ENCODE results near the gene TFCP2. TPM values are rescaled to one million over a fixed set of nuclear protein-coding genes. Genes with fewer than 3 reads are reported as not detected.

The TFCP2 gene
- total and polyA plus RNA-seq, 4 experiments from 2014 or later: 6.0 to 40.0 (median 25.9) TPM

DNA sequence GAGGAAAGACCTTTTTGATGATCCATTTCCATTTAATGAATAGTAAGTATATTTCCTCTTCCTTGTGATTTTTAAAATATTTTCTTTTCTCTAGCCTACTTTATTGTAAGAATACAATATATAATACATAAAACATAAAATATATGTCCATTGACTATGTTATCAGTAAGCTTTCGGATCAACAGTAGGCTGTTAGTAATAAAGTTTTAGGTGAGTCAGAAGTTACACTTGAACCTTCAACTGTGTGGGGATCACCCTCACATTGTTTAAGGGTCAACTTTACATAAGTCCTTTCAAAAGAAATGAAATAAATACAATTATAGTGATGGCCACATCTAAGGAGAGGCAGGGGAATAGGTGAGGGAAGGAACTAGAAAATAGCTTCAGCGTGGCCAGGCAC, 5.0 kb upstream of the TFCP2 start:
- H3K4me3 Mint-ChIP-seq: peak overlapping the region in 1 of 8 donors; percentile 42
- no peak overlapping the region for H3K27ac Mint-ChIP-seq
- peaks cover 4% of the 10 kb centered on the region for H3K4me1 ChIP-seq (ENCODE audit: insufficient read depth, low read length)
- peaks cover 2 to 9% (median 3%) of the 10 kb centered on the region in 4 donors for H3K4me1 Mint-ChIP-seq
- H3K36me3 Mint-ChIP-seq: no peaks in the 10 kb centered on the region
- intact Hi-C loops (cut with micrococcal nuclease): no loop called here
- H3K9me3 ChIP-seq (ENCODE audit: control insufficient read depth in 1 of 2, low read length in 2 of 2): no peaks in the 10 kb centered on the region
- no peaks in the 10 kb centered on the region for H3K9me3 Mint-ChIP-seq
- H3K4me3 ChIP-seq (ENCODE audit: low read length in 2 of 2): no peak overlapping the region
- H3K36me3 ChIP-seq (ENCODE audit: insufficient read depth, low read length): no peaks in the 10 kb centered on the region
- no peak for DNase-seq
- ChIA-PET POLR2A (ENCODE audit: partially characterized antibody) (no interaction called here), CTCF (ENCODE audit: partially characterized antibody) (no interaction called here)
- no peak overlapping the region for H3K27ac ChIP-seq (ENCODE audit: low read depth, low read length)
- no peaks in the 10 kb centered on the region for H3K27me3 ChIP-seq (ENCODE audit: insufficient read depth, low read length)
- H3K27me3 Mint-ChIP-seq: no peaks in the 10 kb centered on the region

DNA sequence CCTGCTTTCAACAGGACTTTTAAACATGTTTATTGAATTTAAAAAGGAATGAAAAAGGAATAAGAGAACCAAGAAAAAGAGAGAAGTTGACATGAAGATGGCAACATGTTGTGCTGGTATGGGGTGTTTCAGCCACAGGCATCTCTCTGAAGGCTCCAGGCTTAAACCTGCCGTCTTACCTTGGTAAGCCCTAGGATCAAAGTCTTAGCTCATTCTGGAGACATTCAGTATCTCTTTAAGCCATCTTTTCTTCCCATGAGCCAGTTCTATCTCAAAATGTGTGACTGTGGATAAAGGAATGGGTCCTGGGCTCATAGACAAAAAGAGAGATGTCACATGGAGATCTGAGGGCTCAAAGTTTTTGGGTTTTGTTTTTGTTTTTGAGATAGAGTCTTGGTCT, 1.6 kb upstream of the TFCP2 start:
- ChIA-PET CTCF (ENCODE audit: partially characterized antibody) (interaction anchor here (1.1 kb wide), 1 partner anchor 100 kb away, joined by 3 read pairs; no protein-coding TSS in a partner anchor), POLR2A (ENCODE audit: partially characterized antibody) (interaction anchor here (0.7 to 1.8 kb wide), 3 partner anchors 43 to 64 kb away, joined by 3 to 6 read pairs (median 5); partner anchors contain the start of genes DAZAP2 and POU6F1)
- no peaks in the 10 kb centered on the region for H3K9me3 ChIP-seq (ENCODE audit: control insufficient read depth in 1 of 2, low read length in 2 of 2)
- Mint-ChIP-seq H3K36me3 (no peaks in the 10 kb centered on the region), H3K4me3 (peak overlapping the region; percentile 6 to 92 (median 40)), H3K27ac (peak overlapping the region in 1 of 7 donors; percentile 96), H3K27me3 (no peaks in the 10 kb centered on the region), H3K4me1 (peaks cover 9 to 18% (median 10%) of the 10 kb centered on the region in 4 donors), H3K9me3 (no peaks in the 10 kb centered on the region)
- no peak overlapping the region for H3K4me3 ChIP-seq (ENCODE audit: low read length in 2 of 2)
- no peaks in the 10 kb centered on the region for H3K27me3 ChIP-seq (ENCODE audit: insufficient read depth, low read length)
- intact Hi-C loops (cut with micrococcal nuclease): no loop called here
- H3K36me3 ChIP-seq (ENCODE audit: insufficient read depth, low read length): no peaks in the 10 kb centered on the region
- no peak overlapping the region for H3K27ac ChIP-seq (ENCODE audit: low read depth, low read length)
- H3K4me1 ChIP-seq (ENCODE audit: insufficient read depth, low read length): peaks cover 18% of the 10 kb centered on the region
- DNase-seq: no peak

DNA sequence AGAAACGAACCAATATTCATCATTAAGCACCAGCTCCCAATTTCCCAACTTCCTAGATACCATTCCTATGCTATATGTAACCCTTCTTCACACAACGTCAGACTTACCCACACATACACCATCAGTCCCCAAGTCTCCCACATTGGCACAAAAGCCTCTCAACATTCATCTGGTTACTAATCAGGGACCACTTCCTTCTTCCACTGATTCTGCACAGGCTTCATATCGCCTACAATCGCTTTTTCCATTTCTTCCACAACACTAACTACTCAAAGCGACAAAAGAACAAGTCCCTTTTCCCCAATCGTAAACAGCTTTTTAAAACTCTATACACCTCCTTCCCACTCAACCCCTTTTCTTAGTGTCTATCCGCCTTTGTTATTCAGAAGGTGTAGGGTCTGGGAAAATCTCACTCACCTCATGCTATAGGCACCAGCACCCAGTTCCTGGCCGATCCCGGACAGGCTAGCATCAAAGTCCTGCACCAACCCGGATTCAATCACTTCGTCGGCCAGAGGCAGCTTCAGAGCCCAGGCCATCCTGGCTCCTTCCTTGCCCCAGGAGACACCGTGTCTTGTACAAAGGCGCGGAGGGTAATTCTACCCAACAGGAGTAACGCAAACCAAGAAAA, 936 bp downstream of the TFCP2 start:
- Histone ChIP-seq H3K4me3 (ENCODE audit: low read length in 2 of 2) (peak overlapping the region; percentile 72 to 87), H3K9me3 (ENCODE audit: control insufficient read depth in 1 of 2, low read length in 2 of 2) (no peaks in the 10 kb centered on the region), H3K27ac (ENCODE audit: low read depth, low read length) (peak overlapping the region; percentile 96), H3K36me3 (ENCODE audit: insufficient read depth, low read length) (no peaks in the 10 kb centered on the region), H3K4me1 (ENCODE audit: insufficient read depth, low read length) (peaks cover 26% of the 10 kb centered on the region), H3K27me3 (ENCODE audit: insufficient read depth, low read length) (no peaks in the 10 kb centered on the region)
- Mint-ChIP-seq H3K4me3 (no peak overlapping the region), H3K9me3 (no peaks in the 10 kb centered on the region), H3K27me3 (no peaks in the 10 kb centered on the region), H3K4me1 (peaks cover 15 to 28% (median 15%) of the 10 kb centered on the region in 4 donors), H3K27ac (no peak overlapping the region), H3K36me3 (peaks cover 0 to 2% of the 10 kb centered on the region in 2 donors)
- DNase-seq: peak in 2 of 5 donors; percentile 8 to 9
- intact Hi-C loops (cut with micrococcal nuclease): no loop called here
- ChIA-PET CTCF (ENCODE audit: partially characterized antibody) (interaction anchor here (0.7 to 1.3 kb wide), 2 partner anchors 37 to 859 kb away, joined by 3 read pairs; no protein-coding TSS in a partner anchor), POLR2A (ENCODE audit: partially characterized antibody) (interaction anchor here (1.1 to 2.4 kb wide), 5 partner anchors 27 to 147 kb away, joined by 3 to 13 read pairs (median 8); partner anchors contain the start of genes CSRNP2, DAZAP2 and POU6F1)

DNA sequence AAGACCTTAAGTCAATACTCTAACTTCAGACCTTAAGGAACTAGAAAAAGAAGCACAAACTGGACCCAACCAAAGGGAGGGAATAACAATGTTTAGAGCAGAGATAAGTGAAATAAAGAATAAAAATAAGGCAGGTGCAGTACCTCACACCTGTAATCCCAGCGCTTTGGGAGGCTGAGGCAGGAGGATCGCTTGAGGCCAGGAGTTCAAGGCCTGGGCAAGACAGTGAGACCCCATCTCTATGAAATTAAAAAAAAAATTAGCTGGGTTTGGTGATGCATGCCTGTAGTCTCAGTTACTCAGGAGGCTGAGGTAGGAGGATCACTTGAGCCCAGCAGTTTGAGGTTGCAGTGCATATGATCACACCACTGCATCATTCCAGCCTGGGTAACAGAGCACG, 9.1 kb downstream of the TFCP2 start:
- CTCF ChIA-PET (ENCODE audit: partially characterized antibody): no interaction called here
- DNase-seq: no peak

DNA sequence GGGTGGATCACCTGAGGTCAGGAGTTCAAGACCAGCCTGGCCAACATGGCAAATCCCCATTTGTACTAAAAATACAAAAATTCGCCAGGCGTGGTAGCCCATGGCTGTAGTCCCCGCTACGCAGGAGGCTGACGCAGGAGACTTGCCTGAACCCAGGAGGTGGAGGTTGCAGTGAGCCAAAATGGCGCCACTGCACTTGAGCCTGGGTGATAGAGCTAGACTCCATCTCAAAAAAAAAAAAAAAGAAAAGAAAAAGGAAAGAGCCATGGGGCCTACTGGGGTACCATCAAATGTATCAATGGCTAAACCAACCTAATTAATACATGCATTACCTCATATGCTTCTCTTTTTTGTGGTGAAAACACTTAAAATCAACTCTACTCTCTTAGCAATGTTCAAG, 10.7 kb downstream of the TFCP2 start:
- H3K27ac Mint-ChIP-seq: peak overlapping the region in 1 of 7 donors; percentile 52
- no peaks in the 10 kb centered on the region for H3K9me3 ChIP-seq (ENCODE audit: control insufficient read depth in 1 of 2, low read length in 2 of 2)
- no peak overlapping the region for H3K27ac ChIP-seq (ENCODE audit: low read depth, low read length)
- POLR2A ChIA-PET (ENCODE audit: partially characterized antibody): no interaction called here
- H3K36me3 ChIP-seq (ENCODE audit: insufficient read depth, low read length): no peaks in the 10 kb centered on the region
- intact Hi-C loops (cut with micrococcal nuclease): no loop called here
- peaks cover 8% of the 10 kb centered on the region for H3K4me1 ChIP-seq (ENCODE audit: insufficient read depth, low read length)
- DNase-seq: no peak
- H3K4me3 ChIP-seq (ENCODE audit: low read length in 2 of 2): no peak overlapping the region
- peaks cover 12 to 13% of the 10 kb centered on the region in 2 donors for H3K36me3 Mint-ChIP-seq
- no peaks in the 10 kb centered on the region for H3K27me3 ChIP-seq (ENCODE audit: insufficient read depth, low read length)
- CTCF ChIA-PET (ENCODE audit: partially characterized antibody): no interaction called here
- no peaks in the 10 kb centered on the region for H3K9me3 Mint-ChIP-seq
- H3K4me3 Mint-ChIP-seq: no peak overlapping the region
- no peaks in the 10 kb centered on the region for H3K27me3 Mint-ChIP-seq
- H3K4me1 Mint-ChIP-seq: peaks cover 17 to 48% (median 25%) of the 10 kb centered on the region in 4 donors

More for the DNA sequence above, 9.1 kb downstream of the TFCP2 start:
- peaks cover 13 to 14% of the 10 kb centered on the region in 2 donors for H3K36me3 Mint-ChIP-seq
- H3K27me3 ChIP-seq (ENCODE audit: insufficient read depth, low read length): no peaks in the 10 kb centered on the region
- H3K27ac ChIP-seq (ENCODE audit: low read depth, low read length): no peak overlapping the region
- POLR2A ChIA-PET (ENCODE audit: partially characterized antibody): no interaction called here
- no peaks in the 10 kb centered on the region for H3K9me3 Mint-ChIP-seq
- no peak overlapping the region for H3K4me3 ChIP-seq (ENCODE audit: low read length in 2 of 2)
- intact Hi-C loops (cut with micrococcal nuclease): no loop called here
- H3K27me3 Mint-ChIP-seq: no peaks in the 10 kb centered on the region
- peaks cover 20 to 50% (median 28%) of the 10 kb centered on the region in 4 donors for H3K4me1 Mint-ChIP-seq
- peak overlapping the region in 1 of 7 donors; percentile 42 for H3K27ac Mint-ChIP-seq
- H3K9me3 ChIP-seq (ENCODE audit: control insufficient read depth in 1 of 2, low read length in 2 of 2): no peaks in the 10 kb centered on the region
- no peaks in the 10 kb centered on the region for H3K36me3 ChIP-seq (ENCODE audit: insufficient read depth, low read length)
- peaks cover 12% of the 10 kb centered on the region for H3K4me1 ChIP-seq (ENCODE audit: insufficient read depth, low read length)
- peak overlapping the region in 1 of 8 donors; percentile 52 for H3K4me3 Mint-ChIP-seq

DNA sequence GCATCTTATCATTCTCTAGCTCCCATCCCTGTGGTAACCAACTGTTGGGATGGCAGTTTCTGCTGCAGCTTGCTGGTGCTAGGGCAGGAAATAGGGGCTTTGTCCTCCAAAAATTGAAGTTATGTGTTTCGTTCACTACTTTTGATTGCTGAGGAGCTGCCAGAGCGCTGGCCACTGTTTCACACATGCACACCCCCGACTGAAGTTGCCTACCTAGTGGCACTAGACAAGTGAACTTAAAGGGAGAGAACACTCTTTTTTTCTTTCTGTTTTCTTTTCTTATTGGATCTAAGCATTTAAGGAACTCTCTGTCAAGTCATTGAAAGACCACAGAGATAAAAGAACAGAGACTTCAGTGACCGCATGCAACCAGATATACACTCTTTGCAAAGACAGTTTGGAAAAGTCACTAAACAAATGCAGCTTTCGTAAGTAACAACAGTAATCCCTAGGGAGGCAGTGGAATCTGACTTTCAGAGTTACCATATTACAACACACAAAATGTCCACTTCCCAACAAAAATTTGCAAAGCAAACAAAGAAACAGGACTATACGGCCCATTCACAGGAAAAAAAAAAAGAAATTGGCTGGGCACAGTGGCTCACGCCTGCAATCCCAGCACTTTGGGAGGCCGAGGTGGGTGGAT, 12.0 kb downstream of the TFCP2 start:
- no peaks in the 10 kb centered on the region for H3K27me3 ChIP-seq (ENCODE audit: insufficient read depth, low read length)
- Mint-ChIP-seq H3K4me1 (peaks cover 15 to 38% (median 25%) of the 10 kb centered on the region in 4 donors), H3K9me3 (no peaks in the 10 kb centered on the region), H3K4me3 (no peak overlapping the region), H3K36me3 (peaks cover 9 to 12% of the 10 kb centered on the region in 2 donors), H3K27ac (peak overlapping the region in 3 of 7 donors; percentile 15 to 41 (median 23)), H3K27me3 (no peaks in the 10 kb centered on the region)
- no peak overlapping the region for H3K4me3 ChIP-seq (ENCODE audit: low read length in 2 of 2)
- no peaks in the 10 kb centered on the region for H3K36me3 ChIP-seq (ENCODE audit: insufficient read depth, low read length)
- H3K4me1 ChIP-seq (ENCODE audit: insufficient read depth, low read length): peaks cover 7% of the 10 kb centered on the region
- no peak for DNase-seq
- CTCF ChIA-PET (ENCODE audit: partially characterized antibody): no interaction called here
- H3K9me3 ChIP-seq (ENCODE audit: control insufficient read depth in 1 of 2, low read length in 2 of 2): no peaks in the 10 kb centered on the region
- POLR2A ChIA-PET (ENCODE audit: partially characterized antibody): no interaction called here
- H3K27ac ChIP-seq (ENCODE audit: low read depth, low read length): no peak overlapping the region
- intact Hi-C loops (cut with micrococcal nuclease): no loop called here

DNA sequence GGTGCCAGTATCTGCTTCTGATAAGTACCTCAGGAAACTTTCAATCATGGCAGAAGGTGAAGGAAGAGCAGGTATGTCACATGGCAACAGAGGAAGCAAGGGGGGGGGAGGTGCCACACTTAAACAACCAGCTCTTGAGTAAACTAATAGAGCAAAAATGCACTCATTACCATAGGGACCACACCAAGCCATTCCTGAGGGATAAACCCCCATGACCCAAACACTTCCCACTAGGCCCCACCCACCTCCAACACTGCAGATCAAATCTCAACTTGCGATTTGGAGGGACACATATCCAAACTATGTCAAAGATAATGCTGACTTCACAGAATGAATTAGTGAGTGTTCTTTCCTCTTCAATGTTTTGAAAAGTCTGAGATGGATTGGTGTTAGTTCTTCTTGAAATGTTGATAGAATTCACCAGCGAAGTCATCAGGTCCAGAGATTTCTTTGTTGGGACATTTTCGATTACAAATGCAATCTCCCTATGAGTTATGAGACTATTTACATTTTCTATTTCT, 16.6 kb downstream of the TFCP2 start:
- ChIA-PET POLR2A (ENCODE audit: partially characterized antibody) (no interaction called here), CTCF (ENCODE audit: partially characterized antibody) (no interaction called here)
- no peaks in the 10 kb centered on the region for H3K9me3 ChIP-seq (ENCODE audit: control insufficient read depth in 1 of 2, low read length in 2 of 2)
- Mint-ChIP-seq H3K36me3 (peaks cover 4% of the 10 kb centered on the region in 2 donors), H3K27ac (peak overlapping the region in 2 of 7 donors; percentile 37 to 48), H3K27me3 (no peaks in the 10 kb centered on the region), H3K9me3 (no peaks in the 10 kb centered on the region), H3K4me3 (no peak overlapping the region), H3K4me1 (peaks cover 13 to 27% (median 18%) of the 10 kb centered on the region in 4 donors)
- H3K36me3 ChIP-seq (ENCODE audit: insufficient read depth, low read length): no peaks in the 10 kb centered on the region
- no peak for DNase-seq
- no peaks in the 10 kb centered on the region for H3K27me3 ChIP-seq (ENCODE audit: insufficient read depth, low read length)
- no peaks in the 10 kb centered on the region for H3K4me1 ChIP-seq (ENCODE audit: insufficient read depth, low read length)
- H3K27ac ChIP-seq (ENCODE audit: low read depth, low read length): no peak overlapping the region
- intact Hi-C loops (cut with micrococcal nuclease): no loop called here
- no peak overlapping the region for H3K4me3 ChIP-seq (ENCODE audit: low read length in 2 of 2)

Data from CD4-positive, alpha-beta memory T cell (primary cell).